Muscle of arm (tissue), 12 donors: ENCODE results near the gene R3HCC1L. TPM values are rescaled to one million over a fixed set of nuclear protein-coding genes. Genes with fewer than 3 reads are reported as not detected.
"Not testable (repeated sequence)": the region's sequence is repeated elsewhere in the genome, so short reads cannot be mapped to it uniquely, and the experiment has no call there.

ENCODE experiments used
- DNase-seq: peaks from one replicate; pipeline ENCODE4 v3.0.0-alpha.2; 2013
- polyA plus RNA-seq, 12 donors: library from polyadenylated mRNA; unstranded; fragments of 120-200 nt; gene quantifications; one replicate each; pipeline ENCODE4 v1.2.1, GENCODE V29; 2013; ENCODE audit not compliant: insufficient read length in 12 of 12

R3HCC1L gene
- polyA plus RNA-seq, 12 donors, result 11.5 to 24.8 (median 12.8) TPM; not detected in 1

GRCh38 chr10:98128802-98129201 lies 5.7 kb upstream of the R3HCC1L start:
- DNase-seq, result no peak

GRCh38 chr10:98131619-98132018 lies 2.8 kb upstream of the R3HCC1L start:
- DNase-seq, result no peak

GRCh38 chr10:98133075-98133752 lies 1.2 kb upstream of the R3HCC1L start:
- not testable (repeated sequence) for DNase-seq

GRCh38 chr10:98134117-98134430 lies 383 bp upstream of the R3HCC1L start:
- no peak for DNase-seq

GRCh38 chr10:98135222-98135899 lies 904 bp downstream of the R3HCC1L start:
- DNase-seq, result no peak

- not testable (repeated sequence) for DNase-seq
Measured at GRCh38 chr10:98136775-98137174, 2.3 kb downstream of the R3HCC1L start.

- no peak for DNase-seq
Measured at GRCh38 chr10:98138031-98138430, 3.6 kb downstream of the R3HCC1L start.

- DNase-seq, result no peak
Measured at GRCh38 chr10:98139431-98139830, 5.0 kb downstream of the R3HCC1L start.

- no peak for DNase-seq
Measured at GRCh38 chr10:98141484-98142073, 7.1 kb downstream of the R3HCC1L start.

- DNase-seq, result no peak
Measured at GRCh38 chr10:98144985-98145384, 10.5 kb downstream of the R3HCC1L start.

- no peak for DNase-seq
Measured at GRCh38 chr10:98149858-98150257, 15.4 kb downstream of the R3HCC1L start.

- no peak for DNase-seq
Measured at GRCh38 chr10:98150544-98150943, 16.1 kb downstream of the R3HCC1L start.

- DNase-seq, result not testable (repeated sequence)
Measured at GRCh38 chr10:98152778-98153177, 18.3 kb downstream of the R3HCC1L start.

- DNase-seq, result not testable (repeated sequence)
Measured at GRCh38 chr10:98153213-98153958, 18.9 kb downstream of the R3HCC1L start.

GRCh38 chr10:98154076-98154475 lies 19.6 kb downstream of the R3HCC1L start:
- DNase-seq, result no peak

- DNase-seq, result no peak
Measured at GRCh38 chr10:98158576-98158975, 24.1 kb downstream of the R3HCC1L start.

- DNase-seq, result no peak
Measured at GRCh38 chr10:98163941-98164340, 29.5 kb downstream of the R3HCC1L start.

- no peak for DNase-seq
Measured at GRCh38 chr10:98167191-98167590, 32.7 kb downstream of the R3HCC1L start.

- no peak for DNase-seq
Measured at GRCh38 chr10:98168147-98168546, 33.7 kb downstream of the R3HCC1L start.

- no peak for DNase-seq
Measured at GRCh38 chr10:98168766-98169165, 34.3 kb downstream of the R3HCC1L start.

- no peak for DNase-seq
Measured at GRCh38 chr10:98169379-98169778, 34.9 kb downstream of the R3HCC1L start.
